Activated T-cell treated with anti-CD3 and anti-CD28 coated beads, Interleukin-2, amount 50 U/mL, for 4 hours (primary cell): ENCODE data around the gene DNAAF1. TPM values are rescaled to one million over a fixed set of nuclear protein-coding genes. Genes with fewer than 3 reads are reported as not detected.
"Not testable (repeated sequence)": the region's sequence is repeated elsewhere in the genome, so short reads cannot be mapped to it uniquely, and the experiment has no call there.

ENCODE experiments used
- ATAC-seq, 2 donors: fragments of 200-7000 bp; cut with Tn5 transposase; one replicate each; pipeline ENCODE4 v1.10.0; 2021
- DNase-seq: peaks from one replicate; pipeline ENCODE4 v3.0.0-alpha.2; 2020
- H3K27me3 Mint-ChIP-seq: one replicate; pipeline ENCODE4 v1.8.0; 2021; ENCODE audit warnings: low read depth, mixed read lengths
- H3K36me3 Mint-ChIP-seq: one replicate; pipeline ENCODE4 v1.8.0; 2022; ENCODE audit warnings: mixed read lengths; ENCODE audit not compliant: insufficient read depth
- H3K4me1 Mint-ChIP-seq: one replicate; pipeline ENCODE4 v1.8.0; 2021; ENCODE audit warnings: low read depth, mixed read lengths
- H3K4me3 Mint-ChIP-seq: one replicate; pipeline ENCODE4 v1.8.0; 2021; ENCODE audit warnings: mild to moderate bottlenecking, moderate library complexity, mixed read lengths
- H3K9me3 Mint-ChIP-seq: one replicate; pipeline ENCODE4 v1.8.0; 2021; ENCODE audit warnings: mixed read lengths
- total RNA-seq, 3 donors: library from RNA; stranded (reverse); gene quantifications; one replicate each; pipeline ENCODE4 v1.2.1, GENCODE V29; 2021

DNAAF1 gene
- total RNA-seq, result not detected

DNA sequence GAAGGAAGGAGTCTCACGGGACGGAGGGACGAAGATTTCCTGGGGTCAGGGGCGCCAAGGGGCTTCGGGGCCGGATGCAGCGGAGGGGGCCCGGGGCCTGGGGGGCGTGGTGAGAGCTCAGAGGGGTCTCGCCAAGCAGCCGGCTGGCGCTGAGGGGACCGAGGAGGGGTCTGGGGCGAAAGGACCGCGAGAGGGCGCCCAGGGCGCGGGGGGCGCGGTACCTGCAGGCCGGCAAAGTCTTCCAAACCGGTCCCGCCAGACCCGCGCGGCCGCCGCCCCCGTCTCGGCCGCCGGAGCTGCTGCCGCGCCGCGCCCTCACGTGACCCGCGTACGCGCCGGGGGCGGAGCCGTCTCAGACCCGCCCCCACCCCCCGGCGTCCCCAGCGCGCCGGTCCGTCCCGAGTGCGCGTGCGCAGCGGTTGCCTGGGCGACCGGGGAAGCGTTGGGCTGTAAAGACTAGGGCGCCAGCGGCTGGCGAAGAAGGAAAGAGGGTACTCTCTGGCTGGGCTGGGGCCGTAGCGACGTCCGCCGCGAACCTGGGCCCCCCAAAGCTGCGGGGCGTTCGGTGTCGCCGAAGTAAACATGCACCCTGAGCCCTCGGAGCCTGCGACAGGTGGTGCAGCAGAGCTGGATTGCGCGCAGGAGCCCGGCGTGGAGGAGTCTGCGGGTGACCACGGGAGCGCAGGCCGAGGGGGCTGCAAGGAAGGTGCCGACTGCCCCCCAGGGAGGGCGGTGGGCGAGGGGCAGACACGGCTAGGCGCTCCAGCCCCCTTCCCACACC is at the start of gene DNAAF1, which contains the start of gene HSDL1:
DNAAF1 (plus strand) TSS at position 450 of the 781 bp plus-strand sequence; CDS start at position 583, 133 bp downstream.
HSDL1 (minus strand) TSS at position 319 of the 781 bp plus-strand sequence. CDS start 13,856 bp downstream, outside the sequence.
- ATAC-seq (peak; percentile 82 to 87), DNase-seq (peak; percentile 95)
- H3K27me3 Mint-ChIP-seq, result peaks cover 3% of the 10 kb centered on the region
- H3K36me3 Mint-ChIP-seq, result no peaks in the 10 kb centered on the region
- H3K9me3 Mint-ChIP-seq, result no peaks in the 10 kb centered on the region
- peaks cover 14% of the 10 kb centered on the region for H3K4me1 Mint-ChIP-seq
- H3K4me3 Mint-ChIP-seq, result peak within 1 kb of the TSS; percentile 96

DNA sequence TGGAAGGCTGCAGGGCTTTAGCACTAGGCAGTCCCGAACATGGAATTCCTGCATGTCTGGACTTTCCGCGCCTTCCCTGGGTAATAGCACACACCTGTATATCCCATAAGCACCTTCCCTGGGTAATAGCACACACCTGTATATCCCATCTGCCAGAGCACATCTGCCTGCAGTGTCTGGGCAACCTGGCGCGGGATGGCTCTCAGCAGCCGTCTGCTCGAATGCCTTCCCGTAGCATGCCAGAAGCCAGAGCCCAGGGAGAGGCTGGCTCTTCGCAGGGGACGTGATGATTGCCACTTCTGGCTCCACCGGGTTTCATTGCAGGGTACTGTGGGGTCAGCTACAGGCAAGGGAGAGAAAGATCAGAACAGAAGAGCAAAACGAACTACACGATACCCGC is 49.6 kb upstream of the DNAAF1 start:
- no peak for ATAC-seq
- H3K4me1 Mint-ChIP-seq, result peaks cover 10% of the 10 kb centered on the region
- no peaks in the 10 kb centered on the region for H3K27me3 Mint-ChIP-seq
- no peaks in the 10 kb centered on the region for H3K9me3 Mint-ChIP-seq
- no peak overlapping the region for H3K4me3 Mint-ChIP-seq
- H3K36me3 Mint-ChIP-seq, result peaks cover 53% of the 10 kb centered on the region
- DNase-seq, result no peak

DNA sequence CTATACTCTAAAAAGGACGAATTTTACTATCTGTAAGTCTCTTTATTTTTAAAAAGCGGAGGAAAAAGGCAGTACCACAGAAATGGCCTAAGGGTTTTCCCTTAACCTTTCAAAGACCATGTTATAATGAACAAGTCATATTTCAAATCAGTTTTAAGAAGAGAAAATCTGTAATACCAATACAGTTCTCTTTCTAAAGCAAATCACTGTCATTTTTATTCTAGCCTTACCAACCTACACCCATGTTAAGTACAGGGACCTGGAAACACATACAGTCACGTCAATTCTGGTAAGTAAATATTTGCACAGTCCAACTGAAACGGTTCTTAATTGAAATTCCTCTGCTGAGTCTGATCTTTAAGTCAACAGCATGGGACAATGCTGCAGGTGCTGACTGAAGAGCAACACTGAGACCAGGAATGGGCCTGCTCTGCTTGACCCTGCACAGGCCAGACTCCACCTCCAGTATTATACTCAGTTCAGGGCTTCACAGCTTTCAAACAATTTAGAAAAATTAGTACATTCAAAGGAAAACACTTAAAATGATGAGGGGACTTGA is 48.6 kb upstream of the DNAAF1 start:
- Mint-ChIP-seq H3K4me3 (no peak overlapping the region), H3K4me1 (peaks cover 10% of the 10 kb centered on the region), H3K9me3 (no peaks in the 10 kb centered on the region), H3K36me3 (peaks cover 44% of the 10 kb centered on the region), H3K27me3 (no peaks in the 10 kb centered on the region)
- ATAC-seq (no peak), DNase-seq (no peak)

DNA sequence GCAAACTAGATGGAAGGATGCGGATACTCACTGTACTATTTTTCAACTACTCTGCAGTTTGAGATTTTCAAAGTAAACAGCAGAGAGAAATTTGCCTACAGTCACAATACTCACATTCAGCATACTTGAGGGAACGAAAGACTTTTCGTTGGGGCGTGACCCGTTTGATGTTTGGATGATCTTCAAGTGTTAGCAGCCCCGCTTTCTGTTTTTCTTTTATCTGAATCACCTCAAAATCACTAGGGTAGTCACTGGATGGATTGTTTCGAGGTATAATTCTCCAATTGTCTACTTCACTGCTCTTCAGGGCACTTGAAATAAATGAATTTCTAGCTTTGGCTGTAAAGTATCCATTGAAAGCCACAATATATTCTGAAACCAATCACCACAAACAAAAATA is 46.2 kb upstream of the DNAAF1 start:
- DNase-seq, result no peak
- ATAC-seq, result no peak
- Mint-ChIP-seq H3K36me3 (peaks cover 32% of the 10 kb centered on the region), H3K4me1 (peaks cover 23% of the 10 kb centered on the region), H3K27me3 (no peaks in the 10 kb centered on the region), H3K9me3 (no peaks in the 10 kb centered on the region), H3K4me3 (no peak overlapping the region)

DNA sequence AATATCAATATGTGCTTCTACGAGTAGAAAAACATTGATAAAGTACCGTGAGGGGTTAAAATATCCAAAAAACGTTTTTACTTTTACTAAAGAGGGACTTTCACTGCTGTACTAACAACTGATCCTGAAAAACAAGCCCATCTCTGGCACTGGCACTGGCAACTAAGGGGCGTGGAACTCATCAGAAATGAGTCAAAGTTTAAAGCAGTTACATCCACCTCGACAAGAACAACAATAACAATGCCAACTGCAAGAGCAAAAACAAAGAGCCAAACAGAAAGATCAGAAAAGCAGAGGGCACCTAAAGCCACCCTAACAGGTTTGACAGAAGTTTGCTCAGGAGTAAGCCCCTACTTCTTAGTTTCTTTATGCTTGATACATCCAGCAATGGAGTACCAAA is 41.4 kb upstream of the DNAAF1 start:
- H3K4me1 Mint-ChIP-seq, result peaks cover 44% of the 10 kb centered on the region
- DNase-seq (no peak), ATAC-seq (no peak)
- no peaks in the 10 kb centered on the region for H3K9me3 Mint-ChIP-seq
- no peak overlapping the region for H3K4me3 Mint-ChIP-seq
- no peaks in the 10 kb centered on the region for H3K27me3 Mint-ChIP-seq
- H3K36me3 Mint-ChIP-seq, result peaks cover 9% of the 10 kb centered on the region

DNA sequence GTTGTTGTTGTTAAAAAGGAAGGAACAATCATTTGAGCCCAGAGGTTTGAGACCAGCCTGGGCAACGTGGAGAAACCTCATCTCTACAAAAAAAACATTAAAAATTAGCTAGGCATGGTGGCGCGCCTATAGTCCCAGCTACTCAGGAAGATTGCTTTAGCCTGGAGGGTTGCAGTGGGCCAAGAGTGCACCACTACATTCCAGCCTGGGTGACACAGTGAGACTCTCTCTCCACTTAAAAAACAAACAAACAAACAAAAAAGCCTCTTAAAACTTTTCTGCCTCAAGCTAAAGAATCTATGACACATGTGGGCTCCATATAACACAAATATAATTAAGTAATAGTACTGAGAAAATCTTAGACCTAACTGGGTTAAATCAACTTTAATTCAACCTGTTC is 40.9 kb upstream of the DNAAF1 start:
- ATAC-seq (no peak), DNase-seq (no peak)
- H3K36me3 Mint-ChIP-seq, result peaks cover 10% of the 10 kb centered on the region
- H3K4me3 Mint-ChIP-seq, result no peak overlapping the region
- H3K9me3 Mint-ChIP-seq, result no peaks in the 10 kb centered on the region
- peaks cover 43% of the 10 kb centered on the region for H3K4me1 Mint-ChIP-seq
- no peaks in the 10 kb centered on the region for H3K27me3 Mint-ChIP-seq

DNA sequence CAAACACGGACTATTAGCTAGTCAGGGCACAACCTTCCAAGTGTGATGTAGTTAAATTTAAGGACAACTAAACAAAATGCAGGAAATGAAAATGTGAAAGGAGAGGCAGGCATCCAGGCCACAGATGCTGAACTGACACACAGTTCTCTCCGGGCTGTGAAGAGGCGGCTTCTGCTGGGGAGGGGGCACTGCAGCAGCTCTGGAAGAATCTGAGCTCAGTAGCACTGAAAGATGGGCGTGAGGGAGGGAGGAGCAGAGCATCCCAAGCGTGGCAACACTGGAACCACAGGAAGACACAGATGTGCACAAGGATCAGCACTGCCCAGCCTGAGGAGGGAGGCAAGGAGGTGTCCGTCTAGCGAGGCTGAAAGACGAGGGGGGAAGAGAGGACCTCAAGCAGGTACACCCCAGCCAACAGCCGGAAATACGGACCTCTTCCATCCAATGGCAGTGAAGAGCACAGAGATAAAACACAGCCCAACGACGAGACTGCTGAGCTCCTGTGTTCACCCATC is 39.8 kb upstream of the DNAAF1 start:
- peaks cover 47% of the 10 kb centered on the region for H3K4me1 Mint-ChIP-seq
- H3K27me3 Mint-ChIP-seq, result no peaks in the 10 kb centered on the region
- no peak for DNase-seq
- H3K4me3 Mint-ChIP-seq, result no peak overlapping the region
- H3K9me3 Mint-ChIP-seq, result no peaks in the 10 kb centered on the region
- ATAC-seq, result no peak
- H3K36me3 Mint-ChIP-seq, result peaks cover 11% of the 10 kb centered on the region

DNA sequence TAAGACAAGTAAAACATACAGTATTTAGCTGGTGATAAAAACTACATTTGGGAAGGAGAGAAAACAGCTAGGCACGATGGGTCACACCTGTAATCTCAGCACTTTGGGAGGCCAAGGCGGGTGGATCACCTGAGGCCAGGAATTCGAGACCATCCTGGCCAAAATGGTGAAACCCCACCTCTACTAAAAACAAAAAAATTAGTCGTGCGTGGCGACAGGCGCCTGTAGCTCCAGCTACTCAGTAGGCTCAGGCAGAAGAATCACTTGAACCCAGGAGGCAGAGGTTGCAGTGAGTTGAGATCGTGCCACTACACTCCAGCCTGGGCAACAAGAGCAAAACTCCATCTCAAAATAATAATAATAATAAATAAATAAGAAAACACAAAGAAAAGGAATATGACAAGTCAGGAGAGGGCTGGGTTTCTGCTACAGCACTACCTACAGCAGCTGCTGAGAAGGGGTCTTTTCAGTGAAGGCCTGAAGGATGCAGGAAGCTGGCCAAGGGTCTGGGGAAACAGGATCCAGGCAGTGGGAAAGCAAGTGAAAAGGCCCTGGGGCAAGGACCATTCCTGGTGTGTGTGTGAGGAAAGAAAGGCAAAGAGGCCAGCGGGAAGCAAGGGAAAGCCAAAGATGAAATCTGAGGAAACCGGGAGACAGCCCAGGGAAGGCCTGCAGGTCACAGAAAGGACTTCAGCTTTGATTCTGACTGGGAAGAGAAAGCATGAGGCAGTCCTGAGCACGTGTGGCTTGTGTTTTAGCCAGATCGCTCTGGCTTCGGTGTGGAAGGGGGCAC is 39.0 kb upstream of the DNAAF1 start:
- no peak for DNase-seq
- Mint-ChIP-seq H3K36me3 (peaks cover 11% of the 10 kb centered on the region), H3K9me3 (no peaks in the 10 kb centered on the region), H3K4me3 (no peak overlapping the region), H3K27me3 (no peaks in the 10 kb centered on the region), H3K4me1 (peaks cover 54% of the 10 kb centered on the region)
- no peak for ATAC-seq

DNA sequence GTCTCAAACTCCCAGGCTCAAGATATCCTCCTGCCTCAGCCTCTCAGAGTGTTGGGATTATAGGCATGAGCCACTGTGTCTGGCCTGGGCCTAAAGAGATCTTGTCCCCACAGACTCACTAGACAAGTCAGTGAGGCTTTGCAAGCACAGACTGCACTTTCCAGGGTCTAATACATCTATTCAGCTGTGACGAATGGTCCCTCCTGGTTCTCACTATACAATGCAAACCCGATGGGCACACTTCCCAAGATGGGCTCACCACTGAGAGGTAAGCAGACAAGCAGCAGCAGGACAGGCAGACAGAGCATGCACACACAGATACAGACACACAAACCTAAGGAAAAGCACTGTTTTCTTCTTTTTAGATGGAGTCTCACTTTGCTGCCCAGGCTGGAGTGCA is 37.2 kb upstream of the DNAAF1 start:
- Mint-ChIP-seq H3K4me1 (peaks cover 56% of the 10 kb centered on the region), H3K27me3 (no peaks in the 10 kb centered on the region), H3K9me3 (no peaks in the 10 kb centered on the region), H3K4me3 (no peak overlapping the region), H3K36me3 (peaks cover 10% of the 10 kb centered on the region)
- ATAC-seq (no peak), DNase-seq (no peak)

DNA sequence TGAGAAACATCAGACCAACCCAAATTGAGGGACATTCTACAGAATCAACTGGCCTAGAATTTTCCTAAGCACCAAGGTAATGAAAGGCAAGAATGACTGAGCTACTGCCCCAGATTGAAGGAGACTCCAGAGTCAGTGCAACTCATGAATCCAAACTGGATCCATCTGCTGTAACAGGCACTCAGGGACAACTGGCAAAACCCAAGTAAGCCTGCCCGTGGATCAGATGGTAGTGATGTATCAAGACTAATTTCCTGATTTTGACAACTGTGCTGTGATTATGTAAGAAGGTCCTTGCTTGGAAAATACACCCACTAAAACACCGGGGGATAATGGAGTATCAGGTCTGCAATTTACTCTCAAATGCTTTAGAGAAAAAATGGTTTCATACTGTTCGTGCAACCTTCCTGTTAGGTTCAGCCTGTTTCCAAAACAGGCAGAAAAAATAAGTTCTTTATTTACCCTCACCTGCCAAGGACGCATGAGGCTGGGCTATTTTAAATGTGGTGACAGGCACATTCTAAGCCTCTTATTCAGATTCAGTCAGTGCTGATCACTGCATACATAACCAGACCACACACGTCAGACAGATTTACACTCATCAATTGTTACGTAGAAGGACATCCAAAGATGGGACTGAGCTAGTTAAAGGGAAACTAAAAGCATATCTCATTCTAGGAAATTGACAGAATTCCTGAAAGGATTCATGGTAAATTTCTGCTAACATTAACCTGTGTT is 35.3 kb upstream of the DNAAF1 start:
- no peaks in the 10 kb centered on the region for H3K9me3 Mint-ChIP-seq
- ATAC-seq, result no peak
- H3K4me3 Mint-ChIP-seq, result no peak overlapping the region
- peaks cover 52% of the 10 kb centered on the region for H3K4me1 Mint-ChIP-seq
- DNase-seq, result no peak
- no peaks in the 10 kb centered on the region for H3K27me3 Mint-ChIP-seq
- peaks cover 12% of the 10 kb centered on the region for H3K36me3 Mint-ChIP-seq

DNA sequence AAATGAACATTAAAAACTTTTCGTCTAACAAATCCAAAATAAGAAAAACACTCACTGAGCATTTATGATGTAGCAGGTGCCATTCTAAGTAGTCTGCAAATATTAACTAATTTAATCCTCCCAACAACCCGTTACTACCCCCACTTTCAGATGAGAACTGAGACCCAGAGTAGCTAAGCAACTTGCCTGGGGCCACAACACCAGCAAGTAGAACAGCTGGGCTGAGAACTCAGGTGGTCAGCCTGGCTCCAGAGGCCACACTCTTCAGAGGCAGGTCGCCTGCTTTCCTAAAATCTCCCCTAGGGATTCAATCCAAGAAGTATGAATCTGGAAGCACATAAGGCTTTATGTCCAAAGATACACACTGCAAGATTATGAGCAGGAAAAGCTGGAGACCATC is 34.6 kb upstream of the DNAAF1 start:
- Mint-ChIP-seq H3K36me3 (peaks cover 12% of the 10 kb centered on the region), H3K9me3 (no peaks in the 10 kb centered on the region), H3K27me3 (no peaks in the 10 kb centered on the region), H3K4me3 (no peak overlapping the region), H3K4me1 (peaks cover 53% of the 10 kb centered on the region)
- no peak for ATAC-seq
- DNase-seq, result no peak

DNA sequence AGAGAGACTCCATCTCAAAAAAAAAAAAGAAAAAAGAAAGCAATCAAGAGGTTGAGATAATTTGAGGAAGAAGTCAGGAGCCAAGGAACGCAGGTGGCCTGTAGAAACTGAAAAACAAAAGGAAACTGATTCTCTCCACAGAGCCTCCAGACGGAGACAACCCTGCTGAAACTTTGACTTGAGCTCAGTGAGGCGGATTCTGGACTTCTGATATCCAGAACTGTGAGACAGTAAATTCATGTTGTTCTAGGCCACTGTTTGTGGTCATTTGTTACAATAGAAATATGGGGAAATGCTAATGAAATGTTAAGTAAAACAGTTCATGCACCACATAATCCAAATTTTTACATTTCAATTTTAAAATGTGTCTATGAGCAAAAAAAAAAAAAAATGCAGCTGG is 33.6 kb upstream of the DNAAF1 start:
- DNase-seq (no peak), ATAC-seq (no peak)
- Mint-ChIP-seq H3K9me3 (no peaks in the 10 kb centered on the region), H3K4me3 (peak overlapping the region; percentile 11), H3K4me1 (peaks cover 50% of the 10 kb centered on the region), H3K27me3 (no peaks in the 10 kb centered on the region), H3K36me3 (peaks cover 9% of the 10 kb centered on the region)

DNA sequence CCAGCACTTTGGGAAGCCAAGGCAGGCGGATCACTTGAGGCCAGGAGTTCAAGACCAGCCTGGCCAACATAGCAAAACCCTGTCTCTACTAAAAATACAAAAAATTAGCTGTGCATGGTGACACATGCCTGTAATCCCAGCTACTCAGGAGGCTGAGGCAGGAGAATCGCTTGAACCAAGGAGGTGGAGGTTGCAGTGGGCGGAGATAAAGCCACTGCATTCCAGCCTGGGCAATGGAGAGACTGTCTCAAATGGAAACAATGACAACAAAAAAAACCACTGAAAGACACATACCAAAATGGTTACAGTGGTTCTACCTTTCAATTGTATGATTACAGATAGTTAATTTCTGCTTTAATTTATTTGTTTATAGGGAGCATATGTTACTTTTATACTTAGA is 33.2 kb upstream of the DNAAF1 start:
- not testable (repeated sequence) for ATAC-seq, H3K36me3 Mint-ChIP-seq, H3K9me3 Mint-ChIP-seq, DNase-seq, H3K4me3 Mint-ChIP-seq, H3K27me3 Mint-ChIP-seq
- H3K4me1 Mint-ChIP-seq, result peaks cover 48% of the 10 kb centered on the region
